Measurements from ENCODE around the gene CANT1.

CANT1 gene

DNA sequence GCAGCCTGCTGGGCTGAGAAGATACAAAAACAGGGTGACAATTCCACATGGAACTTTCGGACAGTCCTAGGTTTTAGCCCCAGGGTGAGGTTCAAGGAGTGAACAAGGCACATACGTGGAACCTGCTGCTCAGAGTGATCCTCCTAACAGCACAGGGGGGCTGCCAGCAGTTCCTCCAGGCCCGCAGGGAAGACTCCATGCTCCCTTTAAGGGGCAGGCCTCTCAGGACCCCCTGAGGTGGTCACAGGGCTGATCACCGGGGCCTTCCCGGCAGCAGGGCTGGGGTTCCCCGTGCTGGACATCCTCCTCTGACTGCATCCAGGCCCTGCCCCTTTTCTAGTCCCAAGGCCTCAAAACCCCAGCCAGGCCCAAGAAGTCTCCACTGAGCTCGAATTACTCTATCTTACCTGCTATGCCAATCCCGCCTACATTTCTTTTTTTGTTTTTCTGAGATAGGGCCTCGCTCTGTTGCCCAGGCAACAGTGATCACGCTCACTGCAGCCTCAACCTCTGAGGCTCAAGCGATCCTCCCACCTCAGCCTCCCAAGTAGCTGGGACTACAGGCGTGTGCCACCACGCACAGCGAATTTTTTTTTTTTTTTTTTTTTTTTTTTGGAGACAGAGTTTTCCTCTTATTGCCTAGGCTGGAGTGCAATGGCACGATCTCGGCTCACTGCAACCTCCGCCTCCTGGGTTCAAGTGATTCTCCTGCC is 10.4 kb downstream of the CANT1 start:
- no peak for DNase-seq (ENCODE audit: low read depth in 1 of 2, low spot score in 1 of 2)
- TF ChIP-seq JUND (IDR thresholded peaks at IDR 0.05; ENCODE audit: low read depth) = no peak
- in situ Hi-C loops (cut with HindIII; ENCODE audit: low pct_unique_long_range_greater_than_20kb, low sequenced_read_pairs) = no loop called here

DNA sequence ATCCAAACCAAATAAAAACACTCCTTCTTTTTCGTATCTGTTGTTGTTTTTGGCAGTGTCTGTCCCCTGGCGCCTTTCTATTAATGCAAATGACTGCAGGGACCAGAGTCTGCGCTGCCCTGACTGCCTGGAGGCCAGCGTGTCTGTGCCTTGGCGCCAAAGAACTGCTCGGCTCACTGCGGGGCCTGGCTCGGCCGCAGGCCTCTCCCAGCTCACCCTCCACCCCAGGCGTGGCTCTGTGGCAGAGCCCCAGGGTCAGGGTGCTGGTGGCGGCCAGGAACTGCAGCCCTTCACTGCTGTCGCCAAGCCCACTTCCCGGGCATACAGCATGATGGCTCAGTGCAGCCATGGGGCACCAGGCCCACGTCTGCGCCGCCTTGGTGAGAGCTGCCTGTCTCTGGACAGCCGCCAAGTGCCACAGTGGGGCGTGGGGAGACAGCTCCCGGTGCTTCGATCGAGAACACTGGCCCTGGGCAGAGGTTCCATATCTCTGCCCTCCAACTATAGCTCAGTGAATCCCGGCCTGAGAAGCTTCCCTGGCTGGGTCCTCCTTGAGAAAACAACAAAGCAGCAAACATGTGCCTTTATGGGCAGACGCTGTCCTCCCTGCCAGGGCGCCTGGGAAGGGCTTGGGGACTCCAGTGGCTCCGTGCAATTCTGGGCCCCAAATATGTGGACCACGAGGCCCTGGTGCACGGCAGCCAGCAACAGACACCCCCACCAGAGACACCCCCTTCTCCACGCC is 11.1 kb downstream of the CANT1 start:
- DNase-seq (ENCODE audit: low read depth in 1 of 2, low spot score in 1 of 2) = no peak
- in situ Hi-C loops (cut with HindIII; ENCODE audit: low pct_unique_long_range_greater_than_20kb, low sequenced_read_pairs) = no loop called here

DNA sequence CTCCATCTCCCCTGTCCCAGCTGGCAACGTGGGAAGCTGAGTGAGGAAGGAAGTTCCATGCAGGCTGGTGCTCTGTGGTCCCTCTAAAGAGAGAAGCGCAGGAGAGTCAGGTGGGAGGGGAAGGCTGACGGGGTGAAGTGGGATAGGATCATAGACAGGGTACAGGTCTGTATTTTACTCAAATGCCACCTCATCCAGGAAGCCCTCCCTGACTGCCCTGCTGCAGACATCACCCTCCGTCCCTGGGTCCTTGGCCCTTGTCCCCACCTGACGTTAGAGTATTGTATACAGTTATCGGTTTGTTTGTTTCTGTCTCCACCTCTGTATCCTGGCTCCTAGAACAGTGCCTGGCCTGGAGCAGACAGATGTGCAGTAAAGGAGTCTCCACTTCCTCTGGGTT is 11.7 kb downstream of the CANT1 start:
- in situ Hi-C loops (cut with HindIII; ENCODE audit: low pct_unique_long_range_greater_than_20kb, low sequenced_read_pairs) = no loop called here
- no peak for TF ChIP-seq JUND (IDR thresholded peaks at IDR 0.05; ENCODE audit: low read depth)
- DNase-seq (ENCODE audit: low read depth in 1 of 2, low spot score in 1 of 2) = no peak

More for the DNA sequence above, 11.1 kb downstream of the CANT1 start:
- no peak for TF ChIP-seq JUND (IDR thresholded peaks at IDR 0.05; ENCODE audit: low read depth)

DNA sequence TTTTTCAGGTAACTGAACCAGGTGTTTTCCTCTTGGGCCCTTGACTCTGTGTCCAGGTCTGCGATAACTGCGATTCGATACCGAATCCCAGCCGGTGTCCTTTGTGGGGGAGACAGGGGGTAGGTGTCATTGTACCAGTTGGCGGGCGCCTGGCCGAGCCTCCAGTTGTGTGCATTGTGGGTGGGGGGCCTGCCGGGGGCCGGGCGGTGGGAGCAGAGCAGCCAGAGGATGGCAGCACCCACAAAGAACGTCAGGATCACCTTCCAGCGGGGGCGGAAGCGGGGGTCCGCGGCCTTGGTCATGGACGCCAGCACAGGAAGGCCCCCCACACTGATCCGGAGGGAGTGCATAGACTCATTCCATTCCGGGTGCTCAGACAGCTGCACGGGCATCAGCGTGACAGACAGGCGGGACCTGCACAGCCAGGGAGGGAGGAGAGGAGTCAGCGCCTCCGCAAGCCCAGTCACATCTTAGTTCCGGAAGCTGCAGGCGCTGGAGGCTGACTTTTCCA is 12.3 kb downstream of the CANT1 start:
- no peak for TF ChIP-seq JUND (IDR thresholded peaks at IDR 0.05; ENCODE audit: low read depth)
- no peak for DNase-seq (ENCODE audit: low read depth in 1 of 2, low spot score in 1 of 2)
- in situ Hi-C loops (cut with HindIII; ENCODE audit: low pct_unique_long_range_greater_than_20kb, low sequenced_read_pairs) = no loop called here

DNA sequence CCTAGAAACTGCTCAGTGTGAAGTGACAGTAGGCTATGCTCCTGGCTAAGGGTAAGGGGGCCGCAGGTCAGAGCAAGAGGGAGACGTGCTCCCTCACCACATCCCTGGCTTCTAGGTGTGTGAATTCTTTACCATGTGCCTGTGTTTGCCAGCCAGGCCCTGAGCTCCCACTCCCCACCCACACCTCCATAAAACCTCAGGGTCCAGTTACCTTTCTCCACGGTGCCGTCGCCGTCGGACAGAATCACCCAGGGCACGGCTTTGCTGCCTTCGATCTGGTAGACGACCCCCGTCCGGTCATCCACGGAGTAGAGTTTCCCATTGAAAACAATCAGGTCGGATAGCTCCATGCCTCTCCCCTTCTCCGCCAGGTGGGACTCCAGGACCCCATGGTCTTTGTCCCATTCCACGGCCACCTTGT is 12.8 kb downstream of the CANT1 start:
- in situ Hi-C loops (cut with HindIII; ENCODE audit: low pct_unique_long_range_greater_than_20kb, low sequenced_read_pairs) = no loop called here
- DNase-seq (ENCODE audit: low read depth in 1 of 2, low spot score in 1 of 2) = no peak
- no peak for TF ChIP-seq JUND (IDR thresholded peaks at IDR 0.05; ENCODE audit: low read depth)

DNA sequence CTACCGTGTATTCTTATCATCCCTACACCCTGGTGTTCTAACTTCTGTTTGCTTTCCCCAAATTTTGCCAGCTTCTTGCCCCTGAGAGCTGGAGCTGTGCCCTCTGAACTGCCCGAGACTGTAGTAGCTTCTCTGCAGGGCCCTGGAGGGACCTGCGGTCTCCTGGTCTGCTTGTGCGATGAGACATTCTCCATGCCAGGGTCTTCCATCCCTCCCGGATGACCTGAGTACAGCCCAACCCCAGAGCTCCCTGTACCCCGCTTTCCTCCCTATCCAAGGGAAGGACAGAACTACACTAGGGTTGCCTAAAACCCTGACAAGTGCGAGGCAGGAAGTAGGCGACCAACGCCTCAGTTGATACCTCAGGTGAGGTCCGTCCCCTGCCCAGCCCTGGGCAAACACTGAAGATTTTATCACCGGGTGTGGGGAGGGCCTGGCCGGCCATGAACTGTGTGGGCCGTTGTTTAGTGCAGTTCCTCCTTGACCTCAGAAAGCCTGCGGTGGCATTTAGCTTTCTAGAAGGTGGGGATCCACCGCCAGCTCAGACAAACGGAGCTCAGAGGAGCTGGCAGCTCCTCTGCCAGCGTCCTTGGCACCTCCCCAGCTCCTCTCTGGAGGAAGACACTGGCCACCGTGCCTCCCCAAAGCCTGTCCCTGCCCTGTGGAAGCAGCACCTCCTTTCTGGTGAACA is 13.7 kb downstream of the CANT1 start:
- in situ Hi-C loops (cut with HindIII; ENCODE audit: low pct_unique_long_range_greater_than_20kb, low sequenced_read_pairs) = no loop called here
- no peak for TF ChIP-seq JUND (IDR thresholded peaks at IDR 0.05; ENCODE audit: low read depth)
- DNase-seq (ENCODE audit: low read depth in 1 of 2, low spot score in 1 of 2) = peak in 1 of 2 experiments; percentile 67

DNA sequence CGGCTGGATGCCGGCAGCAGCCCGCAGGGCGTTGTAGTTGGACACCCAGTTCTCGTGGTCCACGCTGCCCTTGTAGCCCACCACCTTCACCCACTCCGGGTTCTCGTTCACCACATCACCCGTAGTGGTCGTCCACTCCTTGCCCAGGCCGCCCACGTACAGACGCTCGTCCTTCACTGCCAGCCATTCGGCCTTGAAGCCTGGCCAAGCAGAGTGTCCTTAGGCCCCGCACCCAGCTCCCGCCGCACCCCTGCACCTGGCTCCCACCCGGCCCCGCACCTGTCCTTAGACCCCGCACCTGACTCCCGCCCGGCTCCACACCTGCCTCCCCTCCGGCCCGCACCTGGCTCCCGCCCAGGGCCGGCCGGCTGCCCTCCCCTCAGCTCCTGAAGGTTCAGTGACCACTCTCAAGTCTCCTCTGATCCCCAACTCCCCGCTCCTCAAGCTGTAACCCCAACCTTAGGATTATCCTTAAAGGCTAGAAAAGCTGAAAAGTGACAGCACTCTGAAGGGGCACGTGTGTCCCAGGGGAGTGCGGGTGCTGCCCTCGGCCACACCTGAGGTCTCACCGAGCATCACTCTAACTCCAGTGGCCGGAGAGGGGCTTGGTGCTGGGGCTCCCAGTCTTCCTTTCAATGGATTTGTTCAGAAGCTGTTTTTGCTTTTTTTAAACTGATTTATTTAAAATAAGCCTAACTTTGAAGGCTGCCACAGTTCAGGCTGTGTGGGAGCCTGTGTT is 14.4 kb downstream of the CANT1 start:
- in situ Hi-C loops (cut with HindIII; ENCODE audit: low pct_unique_long_range_greater_than_20kb, low sequenced_read_pairs) = no loop called here

DNA sequence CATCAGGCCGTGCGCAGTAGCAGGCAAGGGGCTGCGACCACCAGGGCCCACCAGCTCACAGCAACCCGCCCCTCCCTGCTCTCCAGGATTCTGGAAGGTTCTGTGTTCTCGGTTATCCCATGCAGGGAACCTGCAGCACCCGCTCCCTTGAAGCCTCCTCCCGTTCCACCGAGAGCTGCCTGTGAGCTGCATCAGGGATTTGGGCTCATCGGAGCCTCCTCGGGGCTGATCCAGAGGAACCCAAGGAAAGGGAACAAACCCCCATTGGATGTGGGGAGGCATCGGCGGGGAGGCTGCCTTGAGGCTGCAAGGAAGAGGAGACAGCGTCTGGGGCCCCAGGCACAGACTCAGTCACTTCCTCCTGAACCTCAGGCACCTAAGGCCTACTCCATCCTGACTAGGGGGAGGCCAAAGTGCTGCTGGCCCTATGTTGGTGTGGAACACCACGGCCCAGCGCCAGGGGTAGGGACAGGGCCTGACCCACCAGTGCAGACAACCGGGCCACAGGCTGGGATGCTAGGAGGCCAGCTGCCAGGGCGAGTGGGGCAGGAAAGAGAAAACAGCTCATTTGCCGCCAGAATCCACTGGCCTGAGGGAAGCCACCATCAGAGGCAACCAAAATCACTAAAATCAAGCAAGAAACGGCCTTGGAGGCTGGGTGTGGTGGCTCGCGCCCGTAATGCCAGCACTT is 15.4 kb downstream of the CANT1 start:
- in situ Hi-C loops (cut with HindIII; ENCODE audit: low pct_unique_long_range_greater_than_20kb, low sequenced_read_pairs) = no loop called here
- peak in 1 of 2 experiments; percentile 30 for DNase-seq (ENCODE audit: low read depth in 1 of 2, low spot score in 1 of 2)
- no peak for TF ChIP-seq JUND (IDR thresholded peaks at IDR 0.05; ENCODE audit: low read depth)

More for the DNA sequence above, 14.4 kb downstream of the CANT1 start:
- peak in 1 of 2 experiments; percentile 13 for DNase-seq (ENCODE audit: low read depth in 1 of 2, low spot score in 1 of 2)
- TF ChIP-seq JUND (IDR thresholded peaks at IDR 0.05; ENCODE audit: low read depth) = no peak

DNA sequence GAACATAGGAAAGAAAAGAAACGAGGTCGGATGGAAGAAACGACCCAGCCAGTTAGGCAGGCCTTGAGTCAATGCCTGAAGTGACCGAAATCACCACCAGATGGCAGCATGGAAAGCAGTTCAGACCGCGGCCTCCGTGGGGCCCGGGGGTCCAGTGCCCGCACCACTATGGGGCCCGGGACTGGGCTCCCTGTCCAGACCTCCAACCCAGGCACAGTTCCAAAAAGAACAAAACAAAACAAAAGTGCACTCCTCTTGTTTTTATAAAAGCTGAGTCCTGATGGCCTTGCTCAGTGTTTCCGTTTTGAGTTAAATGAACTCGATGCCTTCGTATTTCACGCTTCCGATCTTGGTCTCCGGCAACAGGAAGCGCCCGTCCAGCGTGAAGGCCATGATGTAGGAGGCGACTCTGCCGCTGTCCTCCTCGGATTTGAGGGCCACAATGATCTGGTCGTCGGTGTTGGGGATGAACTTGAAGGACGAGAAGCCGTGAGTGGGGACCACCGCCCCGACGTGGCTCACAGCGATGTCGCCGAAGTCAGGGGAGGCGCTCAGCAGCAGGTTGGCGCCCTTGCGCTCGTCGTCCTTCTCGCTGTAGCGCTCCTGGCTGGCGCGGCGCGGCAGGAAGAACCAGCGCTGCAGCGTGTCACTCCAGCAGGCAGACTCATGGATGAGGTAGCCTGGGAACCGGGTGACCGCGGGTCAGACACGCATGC is 16.2 kb downstream of the CANT1 start:
- TF ChIP-seq JUND (IDR thresholded peaks at IDR 0.05; ENCODE audit: low read depth) = no peak
- peak; percentile 68 to 72 for DNase-seq (ENCODE audit: low read depth in 1 of 2, low spot score in 1 of 2)
- in situ Hi-C loops (cut with HindIII; ENCODE audit: low pct_unique_long_range_greater_than_20kb, low sequenced_read_pairs) = no loop called here

DNA sequence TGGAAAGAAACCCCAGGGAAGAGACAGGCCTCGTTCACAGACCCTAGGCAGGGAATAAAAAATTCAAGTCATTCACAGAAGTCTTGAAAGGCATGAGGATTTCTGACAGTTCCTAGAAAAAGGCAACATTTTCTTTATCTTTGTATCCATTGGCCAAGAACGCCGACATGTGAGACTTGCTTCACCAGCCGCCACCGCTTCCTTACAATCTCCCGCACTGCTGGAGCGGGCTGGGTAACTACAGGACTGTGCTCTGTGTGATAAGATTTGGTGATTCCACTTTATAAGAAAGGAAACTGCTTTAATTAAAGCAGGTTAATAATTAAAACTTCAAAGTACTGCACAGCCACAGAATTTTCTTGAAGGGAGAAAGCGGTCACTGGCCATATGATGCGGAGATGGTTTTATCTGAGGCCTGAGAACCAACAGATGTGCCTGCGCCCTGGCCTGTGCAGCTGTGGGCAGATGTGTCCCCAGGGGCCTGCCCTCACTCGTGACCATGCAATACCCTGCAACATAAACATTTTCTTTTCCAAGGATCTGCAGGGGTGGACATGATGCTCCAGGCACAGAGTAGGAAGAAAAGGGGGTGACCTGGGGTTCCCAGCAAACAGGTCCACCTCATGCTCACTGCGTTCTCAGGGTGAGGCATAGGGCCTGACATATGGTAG is 16.9 kb downstream of the CANT1 start:
- in situ Hi-C loops (cut with HindIII; ENCODE audit: low pct_unique_long_range_greater_than_20kb, low sequenced_read_pairs) = no loop called here
- TF ChIP-seq JUND (IDR thresholded peaks at IDR 0.05; ENCODE audit: low read depth) = no peak
- DNase-seq (ENCODE audit: low read depth in 1 of 2, low spot score in 1 of 2) = no peak

Data from T47D (cell line).